ENCODE data around the gene THOP1.

The THOP1 gene

GRCh38 chr19:2856457-2857050, 71.3 kb downstream of the THOP1 start:
- no peak for DNase-seq

GRCh38 chr19:2858864-2859263, 73.6 kb downstream of the THOP1 start:
- no peak for DNase-seq

GRCh38 chr19:2863816-2864215, 78.5 kb downstream of the THOP1 start:
- DNase-seq: no peak

Measured in activated naive CD4-positive, alpha-beta T cell treated with anti-CD3 and anti-CD28 coated beads, Interleukin-2, amount 50 U/mL, for 16 hours (primary cell).